GM10266 (cell line): Measurements from ENCODE around the gene LUC7L.
"Not testable (repeated sequence)": the region's sequence is repeated elsewhere in the genome, so short reads cannot be mapped to it uniquely, and the experiment has no call there.

Experiments used
- DNase-seq: peaks from one replicate; pipeline ENCODE4 v3.0.0; 2012; ENCODE audit errors: extremely low spot score
- CTCF ChIP-seq: IDR thresholded peaks from 2 replicates; pipeline ENCODE4 v1.5.1; 2012; ENCODE audit warnings: mild to moderate bottlenecking, low read depth; ENCODE audit not compliant: control insufficient read depth, insufficient read depth; ENCODE audit errors: missing control alignments

The LUC7L gene

DNA sequence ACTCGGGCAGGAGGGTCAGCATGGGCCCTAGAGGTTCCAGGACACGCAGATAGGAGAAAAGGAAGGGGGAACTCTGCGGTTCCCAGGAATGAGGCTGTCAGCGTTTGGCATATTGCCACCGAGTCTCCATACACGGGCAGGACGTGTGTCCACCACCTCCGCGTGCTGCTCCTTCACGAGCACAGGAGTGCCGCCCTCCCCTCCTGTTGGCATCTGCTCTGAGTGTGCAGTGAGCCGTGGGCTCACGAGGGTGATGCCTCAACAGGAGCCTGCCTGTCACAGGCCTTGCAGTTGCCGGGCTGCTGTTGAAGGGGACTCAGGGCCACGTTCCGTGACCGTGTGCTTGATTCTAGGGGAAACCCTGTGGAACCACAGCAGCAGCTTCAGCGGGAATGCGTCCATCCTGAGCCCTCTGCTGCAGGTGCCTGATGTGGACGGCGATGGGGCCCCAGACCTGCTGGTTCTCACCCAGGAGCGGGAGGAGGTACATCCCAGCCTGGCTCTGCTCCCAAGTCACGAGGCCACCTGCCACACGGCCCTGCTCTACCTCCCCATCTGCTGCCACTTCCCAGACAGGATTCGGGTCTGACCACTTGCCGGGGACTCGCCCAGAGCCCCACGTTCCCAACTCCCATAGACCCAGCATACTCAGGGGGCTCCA is 31.9 kb upstream of the LUC7L start:
- TF ChIP-seq CTCF: no peak
- no peak for DNase-seq

GRCh38 chr16:260326-260725 is 31.1 kb upstream of the LUC7L start:
- DNase-seq: no peak

DNA sequence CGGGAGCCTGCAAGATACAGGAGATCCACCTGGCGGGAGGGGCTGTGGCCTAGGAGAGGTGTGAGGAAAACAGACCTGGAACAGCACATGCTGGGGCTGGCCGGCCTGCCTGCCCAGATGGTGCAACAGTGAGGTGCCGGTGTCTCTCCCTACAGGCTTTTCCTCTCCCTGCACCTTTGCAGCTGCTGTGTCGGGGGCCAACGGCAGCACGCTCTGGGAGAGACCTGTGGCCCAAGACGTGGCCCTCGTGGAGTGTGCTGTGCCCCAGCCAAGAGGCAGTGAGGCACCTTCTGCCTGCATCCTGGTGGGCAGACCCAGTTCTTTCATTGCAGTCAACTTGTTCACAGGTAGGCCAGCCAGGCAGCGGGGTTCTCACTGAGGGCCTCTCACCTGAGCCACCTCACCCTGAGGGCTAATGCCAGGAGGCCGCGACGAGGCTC is 30.6 kb upstream of the LUC7L start:
- TF ChIP-seq CTCF: no peak
- DNase-seq: no peak

More at GRCh38 chr16:260326-260725, 31.1 kb upstream of the LUC7L start:
- no peak for TF ChIP-seq CTCF

DNA sequence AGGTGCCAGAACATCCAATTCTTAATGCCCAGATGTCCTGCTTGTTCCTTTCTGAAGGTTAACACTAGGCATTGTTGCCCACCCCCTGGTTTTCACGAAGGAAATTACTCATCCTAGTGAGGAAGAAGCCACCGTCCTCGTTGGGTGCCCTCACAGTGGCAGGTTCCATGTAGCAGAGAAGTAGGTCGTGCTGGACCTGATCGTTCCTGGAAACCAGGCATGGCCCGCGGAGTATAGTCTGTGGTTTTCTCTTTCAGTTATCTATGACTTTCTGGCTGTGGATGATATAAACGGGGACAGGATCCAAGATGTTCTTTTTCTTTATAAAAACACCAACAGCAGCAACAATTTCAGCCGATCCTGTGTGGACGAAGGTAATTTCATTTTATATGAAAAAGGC is 30.0 kb upstream of the LUC7L start:
- no peak for TF ChIP-seq CTCF
- no peak for DNase-seq

DNA sequence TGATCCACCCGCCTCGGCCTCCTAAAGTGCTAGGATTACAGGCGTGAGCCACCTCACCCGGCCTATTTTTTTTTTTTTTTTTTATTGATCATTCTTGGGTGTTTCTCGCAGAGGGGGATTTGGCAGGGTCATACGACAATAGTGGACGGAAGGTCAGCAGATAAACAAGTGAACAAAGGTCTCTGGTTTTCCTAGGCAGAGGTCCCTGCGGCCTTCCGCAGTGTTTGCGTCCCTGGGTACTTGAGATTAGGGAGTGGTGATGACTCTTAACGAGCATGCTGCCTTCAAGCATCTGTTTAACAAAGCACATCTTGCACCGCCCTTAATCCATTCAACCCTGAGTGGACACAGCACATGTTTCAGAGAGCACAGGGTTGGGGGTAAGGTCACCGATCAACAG is 28.8 kb upstream of the LUC7L start:
- DNase-seq: not testable (repeated sequence)

GRCh38 chr16:255183-255582 is 25.9 kb upstream of the LUC7L start:
- TF ChIP-seq CTCF: no peak

GRCh38 chr16:254461-254860 is 25.2 kb upstream of the LUC7L start:
- DNase-seq: no peak
- no peak for TF ChIP-seq CTCF

More at GRCh38 chr16:255183-255582, 25.9 kb upstream of the LUC7L start:
- no peak for DNase-seq

DNA sequence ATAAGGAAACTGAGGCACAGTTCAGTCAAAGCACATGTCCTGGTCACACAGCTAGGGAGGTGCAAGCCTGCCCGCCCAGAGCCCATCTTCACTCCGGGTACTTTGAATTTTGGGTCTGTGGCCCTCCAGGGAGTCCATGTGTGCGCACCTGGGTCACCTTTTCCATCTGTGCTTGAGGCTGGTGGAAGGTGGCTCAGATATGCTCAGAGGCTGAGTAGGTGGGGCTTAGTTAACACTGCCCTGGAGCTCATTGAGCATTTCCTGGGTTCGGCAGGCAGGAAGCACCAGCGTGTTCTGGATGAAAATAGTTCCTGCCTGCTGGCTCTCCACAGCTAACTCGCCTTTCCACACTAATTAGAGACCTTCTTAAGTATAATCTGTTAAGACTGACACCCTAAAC is 24.6 kb upstream of the LUC7L start:
- DNase-seq: no peak
- no peak for TF ChIP-seq CTCF
